Measurements from ENCODE around the gene PADI1.

PADI1 gene

GRCh38 chr1:17229379-17229778 is 24.5 kb downstream of the PADI1 start:
- Histone ChIP-seq H3K4me1 (ENCODE audit: insufficient read depth, insufficient read length) (peaks cover 5% of the 10 kb centered on the region), H3K4me3 (ENCODE audit: insufficient read length, low read depth) (no peak overlapping the region), H3K36me3 (ENCODE audit: insufficient read depth, insufficient read length, low read length) (no peaks in the 10 kb centered on the region), H3K27me3 (ENCODE audit: insufficient read depth, insufficient read length) (no peaks in the 10 kb centered on the region), H3K9ac (ENCODE audit: insufficient read length, low read depth) (no peak overlapping the region), H3K9me3 (ENCODE audit: insufficient read depth, low read length) (no peaks in the 10 kb centered on the region)
- DNase-seq (ENCODE audit: low read depth, low spot score) = no peak
- TF ChIP-seq YY1 (IDR thresholded peaks at IDR 0.05; ENCODE audit: insufficient read depth, insufficient read length) = no peak
- TF ChIP-seq ZNF274 (IDR thresholded peaks at IDR 0.05; ENCODE audit: low read depth, low read length) = no peak
- no peak for TF ChIP-seq SUZ12 (IDR thresholded peaks at IDR 0.05; ENCODE audit: extremely low read depth, insufficient read depth, insufficient read length)

- Histone ChIP-seq H3K4me3 (ENCODE audit: insufficient read length, low read depth) (no peak overlapping the region), H3K36me3 (ENCODE audit: insufficient read depth, insufficient read length, low read length) (no peaks in the 10 kb centered on the region), H3K4me1 (ENCODE audit: insufficient read depth, insufficient read length) (peaks cover 5% of the 10 kb centered on the region), H3K27me3 (ENCODE audit: insufficient read depth, insufficient read length) (no peaks in the 10 kb centered on the region), H3K9me3 (ENCODE audit: insufficient read depth, low read length) (no peaks in the 10 kb centered on the region), H3K9ac (ENCODE audit: insufficient read length, low read depth) (no peak overlapping the region)
- no peak for TF ChIP-seq YY1 (IDR thresholded peaks at IDR 0.05; ENCODE audit: insufficient read depth, insufficient read length)
- TF ChIP-seq SUZ12 (IDR thresholded peaks at IDR 0.05; ENCODE audit: extremely low read depth, insufficient read depth, insufficient read length) = no peak
- TF ChIP-seq ZNF274 (IDR thresholded peaks at IDR 0.05; ENCODE audit: low read depth, low read length) = no peak
- DNase-seq (ENCODE audit: low read depth, low spot score) = no peak
Observed at GRCh38 chr1:17230106-17230505, 25.2 kb downstream of the PADI1 start.

- no peaks in the 10 kb centered on the region for H3K27me3 ChIP-seq (ENCODE audit: insufficient read depth, insufficient read length)
- no peak for TF ChIP-seq ZNF274 (IDR thresholded peaks at IDR 0.05; ENCODE audit: low read depth, low read length)
- no peaks in the 10 kb centered on the region for H3K36me3 ChIP-seq (ENCODE audit: insufficient read depth, insufficient read length, low read length)
- no peak overlapping the region for H3K9ac ChIP-seq (ENCODE audit: insufficient read length, low read depth)
- DNase-seq (ENCODE audit: low read depth, low spot score) = no peak
- no peaks in the 10 kb centered on the region for H3K9me3 ChIP-seq (ENCODE audit: insufficient read depth, low read length)
- H3K4me3 ChIP-seq (ENCODE audit: insufficient read length, low read depth) = no peak overlapping the region
- H3K4me1 ChIP-seq (ENCODE audit: insufficient read depth, insufficient read length) = peaks cover 4% of the 10 kb centered on the region
Observed at GRCh38 chr1:17230671-17231310, 25.9 kb downstream of the PADI1 start.

- Histone ChIP-seq H3K9me3 (ENCODE audit: insufficient read depth, low read length) (no peaks in the 10 kb centered on the region), H3K27me3 (ENCODE audit: insufficient read depth, insufficient read length) (no peaks in the 10 kb centered on the region), H3K4me1 (ENCODE audit: insufficient read depth, insufficient read length) (peaks cover 9% of the 10 kb centered on the region), H3K4me3 (ENCODE audit: insufficient read length, low read depth) (no peak overlapping the region), H3K9ac (ENCODE audit: insufficient read length, low read depth) (no peak overlapping the region), H3K36me3 (ENCODE audit: insufficient read depth, insufficient read length, low read length) (no peaks in the 10 kb centered on the region)
- no peak for TF ChIP-seq SUZ12 (IDR thresholded peaks at IDR 0.05; ENCODE audit: extremely low read depth, insufficient read depth, insufficient read length)
- DNase-seq (ENCODE audit: low read depth, low spot score) = no peak
Observed at GRCh38 chr1:17232759-17233661, 28.1 kb downstream of the PADI1 start.

- Histone ChIP-seq H3K4me3 (ENCODE audit: insufficient read length, low read depth) (no peak overlapping the region), H3K36me3 (ENCODE audit: insufficient read depth, insufficient read length, low read length) (no peaks in the 10 kb centered on the region), H3K27me3 (ENCODE audit: insufficient read depth, insufficient read length) (no peaks in the 10 kb centered on the region), H3K9ac (ENCODE audit: insufficient read length, low read depth) (no peak overlapping the region), H3K4me1 (ENCODE audit: insufficient read depth, insufficient read length) (peaks cover 15% of the 10 kb centered on the region), H3K9me3 (ENCODE audit: insufficient read depth, low read length) (no peaks in the 10 kb centered on the region)
- TF ChIP-seq ZNF274 (IDR thresholded peaks at IDR 0.05; ENCODE audit: low read depth, low read length) = no peak
- no peak for DNase-seq (ENCODE audit: low read depth, low spot score)
Observed at GRCh38 chr1:17233675-17234320, 28.9 kb downstream of the PADI1 start.

- TF ChIP-seq ZNF274 (IDR thresholded peaks at IDR 0.05; ENCODE audit: low read depth, low read length) (no peak), SUZ12 (IDR thresholded peaks at IDR 0.05; ENCODE audit: extremely low read depth, insufficient read depth, insufficient read length) (no peak), YY1 (IDR thresholded peaks at IDR 0.05; ENCODE audit: insufficient read depth, insufficient read length) (no peak)
- no peak overlapping the region for H3K9ac ChIP-seq (ENCODE audit: insufficient read length, low read depth)
- no peaks in the 10 kb centered on the region for H3K27me3 ChIP-seq (ENCODE audit: insufficient read depth, insufficient read length)
- H3K4me3 ChIP-seq (ENCODE audit: insufficient read length, low read depth) = no peak overlapping the region
- DNase-seq (ENCODE audit: low read depth, low spot score) = no peak
- no peaks in the 10 kb centered on the region for H3K36me3 ChIP-seq (ENCODE audit: insufficient read depth, insufficient read length, low read length)
- H3K4me1 ChIP-seq (ENCODE audit: insufficient read depth, insufficient read length) = peaks cover 15% of the 10 kb centered on the region
- no peaks in the 10 kb centered on the region for H3K9me3 ChIP-seq (ENCODE audit: insufficient read depth, low read length)
Observed at GRCh38 chr1:17234405-17234804, 29.5 kb downstream of the PADI1 start.

GRCh38 chr1:17235135-17235885 is 30.4 kb downstream of the PADI1 start:
- no peak for DNase-seq (ENCODE audit: low read depth, low spot score)
- TF ChIP-seq YY1 (IDR thresholded peaks at IDR 0.05; ENCODE audit: insufficient read depth, insufficient read length) (no peak), SUZ12 (IDR thresholded peaks at IDR 0.05; ENCODE audit: extremely low read depth, insufficient read depth, insufficient read length) (no peak), ZNF274 (IDR thresholded peaks at IDR 0.05; ENCODE audit: low read depth, low read length) (no peak)

More at GRCh38 chr1:17235135-17235885, 30.4 kb downstream of the PADI1 start:
- H3K9ac ChIP-seq (ENCODE audit: insufficient read length, low read depth) = no peak overlapping the region
- no peaks in the 10 kb centered on the region for H3K27me3 ChIP-seq (ENCODE audit: insufficient read depth, insufficient read length)
- peaks cover 15% of the 10 kb centered on the region for H3K4me1 ChIP-seq (ENCODE audit: insufficient read depth, insufficient read length)
- no peaks in the 10 kb centered on the region for H3K9me3 ChIP-seq (ENCODE audit: insufficient read depth, low read length)
- H3K36me3 ChIP-seq (ENCODE audit: insufficient read depth, insufficient read length, low read length) = no peaks in the 10 kb centered on the region
- H3K4me3 ChIP-seq (ENCODE audit: insufficient read length, low read depth) = no peak overlapping the region

All from NT2/D1 (cell line).